ENCODE measurements around the gene PRSS22. TPM values are rescaled to one million over a fixed set of nuclear protein-coding genes. Genes with fewer than 3 reads are reported as not detected.
A peak's percentile ranks its signal among the peaks of the same experiment; 100 is the strongest.

The PRSS22 gene
- polyA plus RNA-seq, 10 donors: 0.83 to 0.94 TPM; not detected in 8

DNA sequence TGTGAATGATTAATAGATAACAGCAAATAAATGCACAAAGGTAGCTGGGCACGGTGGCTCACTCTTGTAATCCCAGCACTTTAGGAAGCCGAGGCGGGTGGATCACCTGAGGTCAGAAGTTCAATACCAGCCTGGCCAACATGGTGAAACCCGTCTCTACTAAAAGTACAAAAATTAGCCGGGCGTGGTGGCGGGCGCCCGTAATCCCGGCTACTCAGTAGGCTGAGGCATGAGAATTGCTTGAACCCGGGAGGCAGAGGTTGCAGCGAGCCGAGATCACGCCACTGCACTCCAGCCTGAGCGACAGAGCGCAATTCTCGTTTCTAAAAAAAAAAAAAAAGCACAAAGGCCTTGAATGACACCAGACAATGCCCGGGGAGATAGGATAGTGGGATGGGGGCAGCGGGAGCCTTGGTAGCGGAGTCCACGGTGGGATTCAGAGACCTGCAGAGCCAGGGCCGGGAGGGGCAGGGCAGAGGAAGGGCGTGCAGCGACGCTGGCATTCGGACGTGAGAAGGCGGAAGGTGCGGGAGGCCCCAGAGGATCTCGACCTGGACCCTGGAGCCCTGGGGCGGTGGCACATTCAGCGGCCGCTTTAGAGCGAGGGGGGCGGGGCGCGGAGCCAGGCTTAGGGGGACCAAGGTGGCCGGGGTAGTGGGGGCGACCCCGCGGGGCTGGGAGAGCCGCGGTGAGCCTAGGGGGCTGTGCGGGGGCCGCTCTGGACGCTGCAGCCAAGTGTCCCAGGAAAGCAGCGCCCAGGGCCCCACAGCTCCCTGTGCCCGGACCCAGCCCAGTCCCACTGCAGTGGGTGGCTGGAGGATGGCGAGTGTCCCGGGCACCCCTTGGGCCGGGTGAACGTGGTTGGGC lies 24.0 kb upstream of the PRSS22 start:
- peak in 1 of 3 donors; percentile 36 for DNase-seq

DNA sequence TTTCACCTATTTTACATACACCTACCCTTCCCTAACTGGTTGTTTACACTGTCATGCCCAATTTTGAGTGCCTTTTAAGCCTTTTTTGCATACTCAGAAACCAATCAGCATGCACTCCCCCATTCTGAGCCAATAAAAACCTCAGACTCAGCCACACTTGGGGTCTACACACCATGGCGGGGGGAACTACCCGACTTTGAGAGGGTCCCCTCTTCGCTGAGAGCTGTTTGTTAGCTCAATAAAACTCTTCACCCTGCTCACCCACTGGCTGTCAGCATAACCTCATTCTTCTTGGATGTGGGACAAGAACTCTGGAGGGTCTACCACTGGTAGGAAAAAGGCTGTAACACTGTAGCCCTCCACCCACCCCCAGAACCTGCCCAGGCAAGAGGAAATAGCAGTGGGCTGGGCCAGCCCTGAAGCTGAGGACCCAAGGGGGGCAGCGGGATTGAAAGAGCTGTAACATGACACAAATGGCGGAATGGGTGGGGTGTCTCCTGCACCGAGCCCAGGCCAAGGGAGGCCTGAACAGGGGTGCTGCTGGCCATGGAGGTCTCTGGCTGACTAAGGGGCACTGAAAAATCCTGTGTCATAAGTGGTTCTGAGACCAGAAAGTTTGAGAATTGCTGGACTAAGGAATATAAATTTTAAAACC lies 22.0 kb upstream of the PRSS22 start:
- no peak for DNase-seq

GRCh38 chr16:2874912-2875362 lies 17.0 kb upstream of the PRSS22 start:
- peak; percentile 52 to 88 (median 83) for DNase-seq

- DNase-seq: no peak
These were observed 16.3 kb upstream of the PRSS22 start for GRCh38 chr16:2874032-2874911.

GRCh38 chr16:2871926-2872325 lies 14.0 kb upstream of the PRSS22 start:
- no peak for DNase-seq

DNA sequence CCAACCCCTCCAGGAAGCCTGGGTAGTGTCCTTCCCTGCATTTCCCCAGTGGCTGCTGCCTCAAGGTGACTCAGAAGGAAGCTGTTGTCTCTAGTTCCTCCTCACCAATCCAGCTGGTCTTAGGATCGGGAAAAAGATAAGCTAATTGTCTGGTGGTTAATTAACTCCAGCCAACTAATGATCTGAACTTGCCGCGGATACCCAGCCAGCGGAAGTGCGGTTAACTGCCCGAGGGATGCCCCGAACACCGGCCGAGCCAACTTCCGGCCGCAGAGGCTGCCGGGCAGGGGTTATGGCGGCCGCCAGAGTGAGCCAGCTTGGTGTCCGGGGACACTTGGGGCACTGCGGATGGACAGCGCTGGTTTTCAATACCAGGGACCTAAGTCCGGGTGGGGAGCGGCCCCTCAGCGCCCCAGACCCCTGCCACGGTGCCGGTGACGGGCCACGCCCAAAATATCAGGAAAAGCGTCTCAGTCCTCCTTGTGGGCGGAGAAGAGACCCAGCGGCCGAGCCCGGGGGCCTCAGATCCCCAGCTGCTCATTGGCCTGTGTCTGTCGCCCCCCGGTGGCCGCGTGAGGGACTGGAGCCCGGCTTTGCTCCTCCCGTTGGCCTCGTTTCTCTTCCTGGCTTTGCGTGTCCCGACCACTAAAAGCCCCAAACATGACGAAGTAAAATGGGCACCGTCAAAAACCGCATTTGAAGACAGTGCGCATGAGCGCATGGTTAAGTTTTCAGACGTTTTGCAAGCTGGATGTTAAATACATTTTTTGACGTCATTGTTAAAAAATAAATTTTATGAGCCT lies 10.2 kb upstream of the PRSS22 start:
- DNase-seq: peak; percentile 90 to 97 (median 92)

GRCh38 chr16:2867661-2867986 lies 9.7 kb upstream of the PRSS22 start:
- DNase-seq: no peak

GRCh38 chr16:2866431-2866830 lies 8.5 kb upstream of the PRSS22 start:
- no peak for DNase-seq

- no peak for DNase-seq
These were observed 7.7 kb upstream of the PRSS22 start for GRCh38 chr16:2865651-2866050.

- no peak for DNase-seq
These were observed 3.0 kb upstream of the PRSS22 start for GRCh38 chr16:2860826-2861567.

- no peak for DNase-seq
These were observed 1.8 kb upstream of the PRSS22 start for GRCh38 chr16:2859686-2860265.

- no peak for DNase-seq
These were observed 465 bp upstream of the PRSS22 start for GRCh38 chr16:2858245-2859025.

GRCh38 chr16:2856686-2857450 lies 1.1 kb downstream of the PRSS22 start:
- DNase-seq: no peak

DNA sequence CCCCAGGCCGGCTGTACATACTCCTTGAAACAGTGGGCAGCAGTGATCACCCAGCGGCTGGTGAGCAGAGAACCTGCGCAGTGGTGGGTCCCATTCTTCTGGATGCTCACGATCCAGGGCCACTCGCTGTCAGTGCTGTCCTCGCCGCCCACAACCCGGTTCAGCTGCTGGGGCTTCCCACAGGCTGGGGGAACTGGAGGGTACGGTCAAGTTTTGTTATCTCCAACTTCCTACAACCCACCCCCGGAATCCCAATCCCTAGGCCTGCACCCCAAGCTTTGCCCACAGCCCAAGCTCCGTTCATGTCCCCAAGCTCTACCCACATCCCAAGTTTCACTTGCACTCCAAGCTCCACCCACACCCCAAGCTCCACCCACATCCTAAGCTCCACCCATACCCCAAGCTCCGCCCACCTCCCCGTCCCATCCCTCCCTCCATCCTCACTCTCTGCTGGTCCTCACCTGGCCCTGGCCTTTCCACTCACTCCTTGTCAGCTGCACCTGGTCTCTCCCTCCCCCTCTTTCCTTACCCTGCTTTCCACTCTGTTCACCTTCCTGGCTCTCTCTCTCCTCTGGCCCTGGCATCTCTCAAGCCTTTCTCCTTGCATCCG lies 1.8 kb downstream of the PRSS22 start:
- DNase-seq: no peak

- DNase-seq: no peak
These were observed 2.4 kb downstream of the PRSS22 start for GRCh38 chr16:2855536-2855935.

DNA sequence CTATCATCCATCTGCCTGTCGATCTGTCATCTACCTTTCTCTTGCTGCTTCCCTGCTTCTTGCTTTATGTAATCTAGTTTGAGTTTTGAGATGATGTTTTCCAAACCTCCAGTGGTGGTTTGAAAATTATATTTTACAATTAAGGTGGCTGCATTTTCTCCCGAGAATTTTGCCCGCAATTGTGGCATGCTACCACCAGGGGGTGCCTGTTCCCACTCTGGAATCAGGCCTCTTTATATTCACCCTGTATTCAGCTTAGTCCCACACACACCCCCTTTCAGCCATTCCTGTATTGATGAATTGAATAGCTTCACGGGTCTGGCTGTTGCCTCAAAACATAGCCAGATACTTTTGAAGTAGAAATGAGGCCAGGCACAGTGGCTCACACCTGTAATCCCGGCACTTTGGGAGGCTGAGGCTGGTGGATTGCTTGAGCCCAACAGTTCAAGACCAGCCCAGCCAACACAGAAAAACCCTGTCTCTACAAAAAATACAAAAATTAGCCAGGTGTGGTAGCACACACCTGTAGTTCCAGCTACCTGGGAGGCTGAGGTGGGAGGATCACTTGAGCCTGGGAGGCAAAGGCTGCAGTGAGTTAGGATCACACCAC lies 3.2 kb downstream of the PRSS22 start:
- DNase-seq: no peak

- no peak for DNase-seq
These were observed 4.4 kb downstream of the PRSS22 start for GRCh38 chr16:2853531-2854073.
